Measurements from ENCODE around the gene ETNK2.

DNA sequence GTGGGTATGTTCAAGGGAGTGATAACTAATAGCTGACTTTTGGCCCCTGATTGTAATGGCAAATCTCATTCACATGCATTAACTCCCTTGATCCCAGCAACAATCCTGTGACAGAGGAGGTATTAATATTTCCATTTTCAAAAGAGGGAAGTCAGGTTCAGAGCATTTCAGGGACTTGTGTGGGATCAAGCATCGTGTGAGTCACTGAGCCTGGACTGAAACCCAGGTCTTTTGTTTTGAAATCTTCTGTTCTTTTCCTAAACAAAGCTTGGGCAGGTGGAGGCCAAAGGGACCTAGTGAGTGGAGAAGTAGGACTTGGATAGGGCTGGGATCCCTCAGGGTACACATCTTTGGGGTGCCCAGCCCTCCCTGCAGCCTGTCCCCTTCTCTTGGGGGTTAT is 37.9 kb downstream of the ETNK2 start:
- no peak for TF ChIP-seq YY1 (IDR thresholded peaks at IDR 0.05; ENCODE audit: insufficient read depth, insufficient read length)
- TF ChIP-seq SUZ12 (IDR thresholded peaks at IDR 0.05; ENCODE audit: extremely low read depth, insufficient read depth, insufficient read length), result no peak

Measured in NT2/D1 (cell line).